Activated CD8-positive, alpha-beta T cell treated with anti-CD3 and anti-CD28 coated beads for 36 hours (primary cell): Measurements from ENCODE around the gene DIAPH3. TPM values are rescaled to one million over a fixed set of nuclear protein-coding genes. Genes with fewer than 3 reads are reported as not detected.

Experiments
- ATAC-seq: fragments of 200-7000 bp; cut with Tn5 transposase; one replicate; pipeline ENCODE4 v1.10.0; 2021; ENCODE audit warnings: mild to moderate bottlenecking, moderate library complexity
- CTCF ChIA-PET: fragments of 350-600 bp; sonication (Branson Sonifier 250); formaldehyde crosslinking; loops from one replicate; lab custom pipeline; 2021; ENCODE audit warnings: antibody characterized with exemption; lab: Charles Lee
- POLR2A ChIA-PET: fragments of 350-600 bp; sonication (Branson Sonifier 250); formaldehyde crosslinking; loops from one replicate; lab custom pipeline; 2021; ENCODE audit warnings: antibody characterized with exemption; lab: Charles Lee
- DNase-seq: peaks from one replicate; pipeline ENCODE4 v3.0.0-alpha.2; 2020
- H3K27ac Mint-ChIP-seq: one replicate; pipeline ENCODE4 v1.8.0; 2021; ENCODE audit warnings: mild to moderate bottlenecking, mixed read lengths
- H3K27me3 Mint-ChIP-seq: one replicate; pipeline ENCODE4 v1.8.0; 2021; ENCODE audit warnings: mixed read lengths
- H3K36me3 Mint-ChIP-seq: one replicate; pipeline ENCODE4 v1.8.0; 2021; ENCODE audit warnings: low read depth, mixed read lengths
- H3K4me1 Mint-ChIP-seq: one replicate; pipeline ENCODE4 v1.8.0; 2021; ENCODE audit warnings: low read depth, mixed read lengths
- H3K4me3 Mint-ChIP-seq: one replicate; pipeline ENCODE4 v1.8.0; 2021; ENCODE audit warnings: mild to moderate bottlenecking, moderate library complexity, mixed read lengths
- H3K9me3 Mint-ChIP-seq: one replicate; pipeline ENCODE4 v1.8.0; 2021; ENCODE audit warnings: mixed read lengths
- intact Hi-C: fragments of 100-400 bp; cut with micrococcal nuclease; formaldehyde crosslinking; loops from one replicate; pipeline ENCODE4 v1.10.0; 2022
- total RNA-seq, 2 experiments: library from RNA; stranded (reverse); gene quantifications; one replicate each; pipeline ENCODE4 v1.2.3, GENCODE V29; 2021
- TF ChIP-seq, protein P1 (sequence below): fragments of 200-600 bp; IDR thresholded peaks from one replicate; pipeline ENCODE4 v1.8.0; 2022; ENCODE audit warnings: antibody characterized with exemption, mild to moderate bottlenecking

DIAPH3 gene
- total RNA-seq, 2 experiments from 2014 or later = 23.0 to 25.4 TPM

DNA sequence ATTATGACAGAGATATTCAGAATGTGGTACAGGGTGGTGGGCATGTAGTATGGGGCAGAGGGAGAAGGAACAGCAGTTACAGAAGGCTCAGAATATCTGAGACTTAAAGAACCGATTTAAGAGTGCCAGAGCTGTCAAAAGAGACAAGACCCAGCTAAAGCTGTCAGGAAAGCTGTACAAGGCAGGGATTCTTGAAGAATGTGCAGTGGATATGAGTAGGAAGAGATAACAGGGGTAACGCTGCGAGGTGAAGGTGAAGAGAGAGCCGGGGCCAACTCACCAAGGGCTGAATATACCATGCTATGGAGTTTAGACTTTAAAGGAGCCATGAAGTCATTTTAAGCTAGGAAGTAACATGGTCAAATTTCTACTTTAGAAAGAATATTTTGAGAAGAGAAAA lies 381.0 kb downstream of the DIAPH3 start:
- ATAC-seq = no peak

GRCh38 chr13:59780058-59780457 lies 383.7 kb downstream of the DIAPH3 start:
- H3K4me3 Mint-ChIP-seq = no peak overlapping the region
- no peaks in the 10 kb centered on the region for H3K4me1 Mint-ChIP-seq
- no peaks in the 10 kb centered on the region for H3K36me3 Mint-ChIP-seq
- no peaks in the 10 kb centered on the region for H3K9me3 Mint-ChIP-seq
- H3K27me3 Mint-ChIP-seq = no peaks in the 10 kb centered on the region
- ChIA-PET POLR2A (no interaction called here), CTCF (no interaction called here)
- ATAC-seq = no peak
- no peak overlapping the region for H3K27ac Mint-ChIP-seq
- TF ChIP-seq, protein P1, sequence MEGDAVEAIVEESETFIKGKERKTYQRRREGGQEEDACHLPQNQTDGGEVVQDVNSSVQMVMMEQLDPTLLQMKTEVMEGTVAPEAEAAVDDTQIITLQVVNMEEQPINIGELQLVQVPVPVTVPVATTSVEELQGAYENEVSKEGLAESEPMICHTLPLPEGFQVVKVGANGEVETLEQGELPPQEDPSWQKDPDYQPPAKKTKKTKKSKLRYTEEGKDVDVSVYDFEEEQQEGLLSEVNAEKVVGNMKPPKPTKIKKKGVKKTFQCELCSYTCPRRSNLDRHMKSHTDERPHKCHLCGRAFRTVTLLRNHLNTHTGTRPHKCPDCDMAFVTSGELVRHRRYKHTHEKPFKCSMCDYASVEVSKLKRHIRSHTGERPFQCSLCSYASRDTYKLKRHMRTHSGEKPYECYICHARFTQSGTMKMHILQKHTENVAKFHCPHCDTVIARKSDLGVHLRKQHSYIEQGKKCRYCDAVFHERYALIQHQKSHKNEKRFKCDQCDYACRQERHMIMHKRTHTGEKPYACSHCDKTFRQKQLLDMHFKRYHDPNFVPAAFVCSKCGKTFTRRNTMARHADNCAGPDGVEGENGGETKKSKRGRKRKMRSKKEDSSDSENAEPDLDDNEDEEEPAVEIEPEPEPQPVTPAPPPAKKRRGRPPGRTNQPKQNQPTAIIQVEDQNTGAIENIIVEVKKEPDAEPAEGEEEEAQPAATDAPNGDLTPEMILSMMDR = no peak
- no peak for DNase-seq
- intact Hi-C loops = no loop called here

More for the DNA sequence above, 381.0 kb downstream of the DIAPH3 start:
- Mint-ChIP-seq H3K9me3 (no peaks in the 10 kb centered on the region), H3K4me3 (no peak overlapping the region), H3K27me3 (no peaks in the 10 kb centered on the region), H3K27ac (no peak overlapping the region), H3K36me3 (no peaks in the 10 kb centered on the region), H3K4me1 (no peaks in the 10 kb centered on the region)
- intact Hi-C loops = no loop called here
- ChIA-PET CTCF (no interaction called here), POLR2A (no interaction called here)
- TF ChIP-seq, protein P1 = no peak
- DNase-seq = no peak

- CTCF ChIA-PET = no interaction called here
- DNase-seq = no peak
- TF ChIP-seq, protein P1 = no peak
- Mint-ChIP-seq H3K27ac (no peak overlapping the region), H3K36me3 (no peaks in the 10 kb centered on the region), H3K4me3 (no peak overlapping the region), H3K4me1 (no peaks in the 10 kb centered on the region), H3K27me3 (no peaks in the 10 kb centered on the region), H3K9me3 (no peaks in the 10 kb centered on the region)
- POLR2A ChIA-PET = no interaction called here
- intact Hi-C loops = no loop called here
- ATAC-seq = no peak
Observed at GRCh38 chr13:59776924-59777690, 386.6 kb downstream of the DIAPH3 start.

DNA sequence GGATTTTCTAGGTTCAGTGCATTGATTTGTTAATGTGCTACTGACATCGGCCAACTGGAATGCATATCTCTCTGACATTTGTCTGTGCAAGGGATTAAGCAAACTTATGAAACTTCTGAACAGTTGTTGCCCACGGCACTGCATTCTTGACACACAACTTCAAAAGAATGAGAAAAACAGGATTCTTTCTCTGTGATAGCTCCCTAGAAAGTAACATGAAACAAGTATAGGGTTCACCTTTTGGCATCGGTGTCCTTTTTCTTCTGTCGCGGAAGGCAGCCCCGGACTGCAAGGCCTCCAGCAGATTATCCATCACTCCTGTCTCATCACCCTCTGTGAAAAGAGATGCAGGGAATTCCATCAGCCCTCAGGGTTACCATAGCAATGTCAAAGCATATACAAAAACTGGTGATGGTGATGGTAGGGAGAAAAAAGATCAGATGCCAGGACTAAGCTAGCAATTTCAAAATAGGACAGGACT lies 389.2 kb downstream of the DIAPH3 start:
- intact Hi-C loops = no loop called here
- CTCF ChIA-PET = no interaction called here
- DNase-seq (no peak), ATAC-seq (no peak)
- Mint-ChIP-seq H3K9me3 (no peaks in the 10 kb centered on the region), H3K4me1 (no peaks in the 10 kb centered on the region), H3K27ac (no peak overlapping the region), H3K27me3 (no peaks in the 10 kb centered on the region), H3K4me3 (no peak overlapping the region), H3K36me3 (no peaks in the 10 kb centered on the region)
- TF ChIP-seq, protein P1 = no peak
- POLR2A ChIA-PET = interaction anchor here (1.2 kb wide), 1 partner anchor 18 kb away, joined by 3 read pairs; no protein-coding TSS in a partner anchor

DNA sequence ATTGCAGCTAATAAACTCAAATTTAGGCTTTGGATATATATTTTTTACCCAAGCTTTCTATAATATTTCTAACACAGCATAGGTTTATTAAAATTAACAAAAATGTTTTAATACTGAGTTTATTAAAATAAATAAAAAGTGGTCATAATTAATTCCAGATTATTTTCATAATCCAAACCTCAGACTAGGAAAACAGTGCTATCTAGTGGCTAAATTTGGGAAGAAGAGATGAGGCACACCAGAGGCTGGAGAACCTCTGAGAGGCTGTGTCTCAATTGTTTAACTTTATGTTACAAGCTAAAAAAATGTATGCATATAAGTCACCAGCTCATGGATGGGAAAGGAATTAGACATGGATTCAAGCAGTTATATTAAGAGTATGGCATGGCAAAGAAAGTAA lies 392.5 kb downstream of the DIAPH3 start:
- CTCF ChIA-PET = interaction anchor here (1.1 to 1.7 kb wide), 2 partner anchors 13 to 85 kb away, joined by 3 to 6 read pairs; no protein-coding TSS in a partner anchor
- Mint-ChIP-seq H3K4me3 (no peak overlapping the region), H3K36me3 (no peaks in the 10 kb centered on the region), H3K27me3 (peaks cover 1% of the 10 kb centered on the region), H3K27ac (no peak overlapping the region), H3K4me1 (no peaks in the 10 kb centered on the region), H3K9me3 (no peaks in the 10 kb centered on the region)
- TF ChIP-seq, protein P1 = no peak
- ATAC-seq = no peak
- POLR2A ChIA-PET = no interaction called here
- DNase-seq = no peak
- intact Hi-C loops = no loop called here
